Transverse colon (tissue), 4 donors: ENCODE results near the gene RPRD2. TPM values are rescaled to one million over a fixed set of nuclear protein-coding genes. Genes with fewer than 3 reads are reported as not detected.

ENCODE experiments used
- DNase-seq: peaks from one replicate; pipeline ENCODE4 v3.0.0-alpha.2; 2019
- H3K27ac ChIP-seq, 4 donors: fragments of 200-600 bp; sonication (generic); 2 replicates each; pipeline ENCODE4 v1.5.1; 2016 to 2018; ENCODE audit warnings: inconsistent platforms in 4 of 4
- H3K27me3 ChIP-seq: fragments of 200-600 bp; sonication (generic); 2 replicates; pipeline ENCODE4 v1.5.1; 2017; ENCODE audit warnings: inconsistent platforms
- H3K36me3 ChIP-seq, 4 donors: fragments of 200-600 bp; sonication (generic); 2 replicates each; pipeline ENCODE4 v1.5.1; 2017 to 2019; ENCODE audit warnings: inconsistent platforms in 4 of 4
- H3K4me1 ChIP-seq, 4 donors: fragments of 200-600 bp; sonication (generic); 2 replicates each; pipeline ENCODE4 v1.5.1; 2017 to 2020; ENCODE audit warnings: inconsistent platforms in 4 of 4
- H3K4me3 ChIP-seq, 4 donors: fragments of 200-600 bp; sonication (generic); 1 replicate in 1 of 4; 2 replicates in 3 of 4; pipeline versions ENCODE4 v1.5.1 to v1.6.1; 2017 to 2019; ENCODE audit warnings: inconsistent platforms in 4 of 4
- H3K9me3 ChIP-seq, 2 donors: fragments of 200-600 bp; sonication (generic); 2 replicates each; pipeline ENCODE4 v1.5.1; 2017 to 2019; ENCODE audit warnings: inconsistent platforms in 2 of 2
- EP300 ChIP-seq: sonication (generic); formaldehyde crosslinking; IDR thresholded peaks from one replicate; pipeline ENCODE4 v1.6.1; 2017; ENCODE audit warnings: antibody characterized with exemption, low read depth
- POLR2A ChIP-seq: fragments of 450-650 bp; IDR thresholded peaks from one replicate; pipeline ENCODE4 v1.6.1; 2016; ENCODE audit warnings: antibody characterized with exemption, mild to moderate bottlenecking, moderate library complexity
- POLR2AphosphoS5 ChIP-seq, 3 donors: sonication (generic); formaldehyde crosslinking; IDR thresholded peaks; one replicate each; pipeline ENCODE4 v1.6.1; 2016; ENCODE audit warnings: antibody characterized with exemption in 3 of 3
- WGBS, 2 donors: methylation state at CpG; one replicate each; pipeline ENCODE4 v1.1.5; 2018; ENCODE audit warnings: low coverage in 1 of 2; 5-methylcytosine and 5-hydroxymethylcytosine counted together
- in situ Hi-C, 4 donors: fragments of 200-750 bp; cut with MboI; loops; one replicate each; pipeline versions ENCODE4 v1.15.0 to v1.15.1; 2017; ENCODE audit warnings: low sequenced_read_pairs in 3 of 4, low pct_ligation_motif_present in 1 of 4, low pct_unique_long_range_greater_than_20kb in 1 of 4
- intact Hi-C: fragments of 100-400 bp; cut with DNase I; formaldehyde crosslinking; loops from one replicate; pipeline ENCODE4 v1.15.1; 2023; ENCODE audit warnings: low total_unique reads
- total RNA-seq, 4 donors: library from RNA; depleted of rRNA; stranded (reverse); fragments of >200 nt; gene quantifications; one replicate each; pipeline ENCODE4 v1.1.0, GENCODE V29; 2016
- TF ChIP-seq, protein P1 (sequence below), 5 experiments: fragments of 200-600 bp in 3 of 5; fragments of 450-650 bp in 2 of 5; sonication (generic) in 3 of 5; IDR thresholded peaks; 1 replicate in 2 of 5; 2 replicates in 3 of 5; pipeline ENCODE4 v1.5.1; 2016 to 2017; ENCODE audit warnings: antibody characterized with exemption in 5 of 5, inconsistent platforms in 3 of 5, mild to moderate bottlenecking in 2 of 5, moderate library complexity in 1 of 5

Gene RPRD2
- total RNA-seq, 4 donors from 2014 or later, result 18.7 to 36.4 (median 26.1) TPM

- Histone ChIP-seq H3K4me3 (no peak overlapping the region), H3K36me3 (no peaks in the 10 kb centered on the region), H3K4me1 (peaks cover 7 to 25% (median 13%) of the 10 kb centered on the region in 4 donors), H3K9me3 (no peaks in the 10 kb centered on the region), H3K27me3 (no peaks in the 10 kb centered on the region), H3K27ac (peak overlapping the region in 1 of 4 donors; percentile 91)
- 80 to 84% methylated on average over 1 to 9 of the region's 9 CpGs for WGBS, 2 donors
- in situ Hi-C loops, result no loop called here
- intact Hi-C loops, result no loop called here
- DNase-seq, result no peak
- TF ChIP-seq POLR2A, result no peak
- TF ChIP-seq, protein P1, sequence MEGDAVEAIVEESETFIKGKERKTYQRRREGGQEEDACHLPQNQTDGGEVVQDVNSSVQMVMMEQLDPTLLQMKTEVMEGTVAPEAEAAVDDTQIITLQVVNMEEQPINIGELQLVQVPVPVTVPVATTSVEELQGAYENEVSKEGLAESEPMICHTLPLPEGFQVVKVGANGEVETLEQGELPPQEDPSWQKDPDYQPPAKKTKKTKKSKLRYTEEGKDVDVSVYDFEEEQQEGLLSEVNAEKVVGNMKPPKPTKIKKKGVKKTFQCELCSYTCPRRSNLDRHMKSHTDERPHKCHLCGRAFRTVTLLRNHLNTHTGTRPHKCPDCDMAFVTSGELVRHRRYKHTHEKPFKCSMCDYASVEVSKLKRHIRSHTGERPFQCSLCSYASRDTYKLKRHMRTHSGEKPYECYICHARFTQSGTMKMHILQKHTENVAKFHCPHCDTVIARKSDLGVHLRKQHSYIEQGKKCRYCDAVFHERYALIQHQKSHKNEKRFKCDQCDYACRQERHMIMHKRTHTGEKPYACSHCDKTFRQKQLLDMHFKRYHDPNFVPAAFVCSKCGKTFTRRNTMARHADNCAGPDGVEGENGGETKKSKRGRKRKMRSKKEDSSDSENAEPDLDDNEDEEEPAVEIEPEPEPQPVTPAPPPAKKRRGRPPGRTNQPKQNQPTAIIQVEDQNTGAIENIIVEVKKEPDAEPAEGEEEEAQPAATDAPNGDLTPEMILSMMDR (IDR thresholded peaks at IDR 0.05), result no peak
- TF ChIP-seq EP300, result no peak
- TF ChIP-seq POLR2AphosphoS5 (IDR thresholded peaks at IDR 0.05), result no peak
Measured at GRCh38 chr1:150514260-150514659, 150.3 kb downstream of the RPRD2 start.

- intact Hi-C loops, result no loop called here
- no peak for DNase-seq
- H3K4me1 ChIP-seq, result peaks cover 7 to 25% (median 13%) of the 10 kb centered on the region in 4 donors
Measured at GRCh38 chr1:150514913-150515327, 151.0 kb downstream of the RPRD2 start.

DNA sequence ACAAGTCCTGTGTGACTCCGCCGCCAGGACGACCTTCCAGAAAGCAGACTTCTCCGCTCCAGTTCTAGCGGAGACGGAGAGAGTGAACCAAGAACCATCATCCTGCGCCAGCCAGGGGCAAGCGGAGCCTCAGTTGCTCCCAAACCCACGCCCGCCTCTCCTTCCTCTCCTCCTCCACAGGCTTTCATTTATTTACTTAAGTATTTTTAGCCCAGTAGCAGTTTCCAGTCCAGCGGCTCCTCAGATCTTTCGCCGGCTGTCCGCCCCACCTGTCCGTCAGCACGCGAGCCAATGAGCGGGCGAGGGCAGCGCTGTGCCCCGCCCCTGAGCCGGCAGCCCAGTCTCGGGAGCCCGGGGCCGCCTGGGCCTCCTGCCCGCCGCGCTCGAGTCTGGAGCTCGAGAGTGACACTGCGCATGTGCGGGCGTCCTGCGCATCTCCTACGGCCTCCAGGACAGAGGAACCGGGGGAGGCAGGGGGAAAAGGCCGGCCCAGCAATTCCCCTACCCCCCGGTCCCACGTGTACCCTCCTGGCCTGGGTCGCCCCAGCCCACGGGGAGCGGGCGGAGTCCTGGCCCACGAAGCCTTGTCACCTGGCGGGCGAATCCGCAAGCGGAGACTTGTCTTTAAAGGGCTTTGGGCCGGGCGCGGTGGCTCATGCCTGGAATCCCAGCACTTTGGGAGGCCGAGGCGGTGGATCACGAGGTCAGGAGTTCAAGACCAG lies 151.5 kb downstream of the RPRD2 start, which contains the start of gene FALEC:
TSS of gene FALEC (plus strand) at position 425 of the 722 bp plus-strand sequence.
- no peaks in the 10 kb centered on the region for H3K36me3 ChIP-seq
- DNase-seq, result peak; percentile 97
- intact Hi-C loops, result no loop called here
- peak within 1 kb of the TSS; percentile 76 to 91 (median 89) for H3K27ac ChIP-seq
- peak within 1 kb of the TSS; percentile 12 to 64 (median 54) for H3K4me3 ChIP-seq
- peaks cover 7 to 25% (median 13%) of the 10 kb centered on the region in 4 donors for H3K4me1 ChIP-seq
- no peaks in the 10 kb centered on the region for H3K27me3 ChIP-seq
- TF ChIP-seq EP300, result no peak
- TF ChIP-seq, protein P1 (IDR thresholded peaks at IDR 0.05), result peak in 2 of 5 experiments; percentile 6 to 8
- TF ChIP-seq POLR2AphosphoS5 (IDR thresholded peaks at IDR 0.05), result peak; percentile 40 to 63 (median 50)
- TF ChIP-seq POLR2A, result peak; percentile 47
- in situ Hi-C loops, result no loop called here
- WGBS, 2 donors, result 0% methylated on average over 6 to 48 of the region's 54 CpGs
- no peaks in the 10 kb centered on the region for H3K9me3 ChIP-seq

More at GRCh38 chr1:150514913-150515327, 151.0 kb downstream of the RPRD2 start:
- Histone ChIP-seq H3K4me3 (peak overlapping the region; percentile 12 to 64 (median 54)), H3K27me3 (no peaks in the 10 kb centered on the region), H3K27ac (peak overlapping the region; percentile 76 to 91 (median 89)), H3K9me3 (no peaks in the 10 kb centered on the region), H3K36me3 (no peaks in the 10 kb centered on the region)
- 25 to 71% methylated on average over 6 to 21 of the region's 21 CpGs for WGBS, 2 donors
- TF ChIP-seq EP300, result no peak
- TF ChIP-seq, protein P1 (IDR thresholded peaks at IDR 0.05), result peak in 1 of 5 experiments; percentile 4
- in situ Hi-C loops, result no loop called here

- WGBS, 2 donors, result 0% methylated on average over 2 to 19 of the region's 19 CpGs
- Histone ChIP-seq H3K4me3 (peak overlapping the region; percentile 5 to 64 (median 54)), H3K27ac (peak overlapping the region; percentile 76 to 91 (median 89)), H3K4me1 (peaks cover 7 to 25% (median 13%) of the 10 kb centered on the region in 4 donors), H3K36me3 (no peaks in the 10 kb centered on the region), H3K27me3 (no peaks in the 10 kb centered on the region), H3K9me3 (no peaks in the 10 kb centered on the region)
- in situ Hi-C loops, result no loop called here
- no peak for DNase-seq
- intact Hi-C loops, result no loop called here
- no peak for TF ChIP-seq EP300
- TF ChIP-seq, protein P1 (IDR thresholded peaks at IDR 0.05), result peak in 3 of 5 experiments; percentile 3 to 20 (median 6)
Measured at GRCh38 chr1:150516050-150516591, 152.2 kb downstream of the RPRD2 start.
